AG04450 (cell line): Measurements from ENCODE around the gene MAPKAPK3. TPM values are rescaled to one million over a fixed set of nuclear protein-coding genes. Genes with fewer than 3 reads are reported as not detected.
A peak's percentile ranks its signal among the peaks of the same experiment; 100 is the strongest.

Source experiments
- CTCF ChIA-PET: fragments of 300-600, 350-600 bp; formaldehyde crosslinking; extraction: SDS; loops from one replicate; lab custom pipeline; 2022; ENCODE audit warnings: antibody characterized with exemption, inconsistent platforms; lab: Charles Lee
- POLR2A ChIA-PET: fragments of 350-600 bp; formaldehyde crosslinking; extraction: SDS; loops from one replicate; lab custom pipeline; 2021; ENCODE audit warnings: antibody characterized with exemption, inconsistent platforms; lab: Yijun Ruan, JAX
- DNase-seq: peaks from one replicate; pipeline ENCODE4 v3.0.0-alpha.2; 2011; ENCODE audit warnings: low read depth, low spot score
- H3K27ac ChIP-seq: one replicate; pipeline ENCODE4 v1.5.1; 2012; ENCODE audit warnings: low read depth, low read length, control low read depth
- H3K27me3 ChIP-seq: one replicate; pipeline ENCODE4 v1.6.0; 2012; ENCODE audit warnings: low read length; ENCODE audit not compliant: control insufficient read depth, insufficient read depth
- H3K4me3 ChIP-seq: 2 replicates; pipeline ENCODE4 v1.5.1; 2011; ENCODE audit warnings: mild to moderate bottlenecking, low read depth, low read length, control low read depth
- H3K9me3 ChIP-seq: 2 replicates; pipeline ENCODE4 v1.5.1; 2012; ENCODE audit warnings: low read length; ENCODE audit not compliant: control insufficient read depth, insufficient read depth
- polyA minus RNA-seq: library from RNA; depleted of rRNA, polyadenylated mRNA; stranded (reverse); fragments of >200 nt; gene quantifications from 2 replicates; pipeline ENCODE4 v1.2.3, GENCODE V29; 2011; rRNA and poly(A)+ RNA removed
- polyA plus RNA-seq: library from polyadenylated mRNA; depleted of rRNA; stranded (reverse); fragments of >200 nt; gene quantifications from 2 replicates; pipeline ENCODE4 v1.2.3, GENCODE V29; 2011; rRNA removed
- TF ChIP-seq, protein P1 (sequence below): IDR thresholded peaks from 2 replicates; pipeline ENCODE4 v1.5.1; 2011; ENCODE audit warnings: low read depth, low read length, control low read depth, inconsistent platforms

MAPKAPK3 gene
- 35.7 and 42.3 TPM in 2 replicates for polyA plus RNA-seq
- polyA minus RNA-seq = 32.2 and 38.3 TPM in 2 replicates

DNA sequence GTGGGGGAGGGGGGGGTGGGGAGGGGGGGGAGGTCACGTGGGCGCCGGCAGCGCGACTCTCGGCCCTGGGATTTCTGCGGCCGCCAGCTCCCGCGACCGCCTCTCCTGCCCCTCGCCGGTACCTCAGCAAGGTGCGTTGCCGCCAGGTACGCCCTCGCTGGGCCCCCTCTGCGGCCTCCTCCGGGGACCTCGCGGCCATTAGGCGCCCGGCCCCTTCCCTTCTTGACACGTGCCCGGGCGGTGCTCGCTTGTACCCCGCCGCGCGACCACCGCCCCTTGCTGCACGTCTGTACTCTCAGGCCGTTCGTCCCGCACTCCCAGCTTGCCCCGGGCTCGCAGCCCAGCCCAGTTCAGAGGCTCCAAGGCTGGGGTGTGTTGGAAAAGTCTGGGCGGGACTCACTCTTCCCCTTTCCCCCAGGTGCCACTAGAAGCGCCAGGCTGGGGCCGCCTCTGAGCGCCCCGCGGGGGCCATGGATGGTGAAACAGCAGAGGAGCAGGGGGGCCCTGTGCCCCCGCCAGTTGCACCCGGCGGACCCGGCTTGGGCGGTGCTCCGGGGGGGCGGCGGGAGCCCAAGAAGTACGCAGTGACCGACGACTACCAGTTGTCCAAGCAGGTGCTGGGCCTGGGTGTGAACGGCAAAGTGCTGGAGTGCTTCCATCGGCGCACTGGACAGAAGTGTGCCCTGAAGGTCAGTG, at the start of gene MAPKAPK3:
MAPKAPK3 (plus strand) TSS at position 56 of the 696 bp plus-strand sequence; CDS start at position 471, 415 bp downstream.
- ChIA-PET CTCF (interaction anchor here (0.6 to 12.3 kb wide), 23 partner anchors 10 to 1065 kb away, joined by 3 to 436 read pairs (median 10); partner anchors contain the start of genes C3orf18, HEMK1 and MANF), POLR2A (interaction anchor here (0.6 to 1.9 kb wide), 4 partner anchors 19 to 768 kb away, joined by 3 to 4 read pairs (median 3); partner anchors contain the start of genes HEMK1 and MANF)
- peaks cover 4% of the 10 kb centered on the region; the same call in 1 of the 2 replicates for H3K9me3 ChIP-seq
- no peak for DNase-seq
- no peaks in the 10 kb centered on the region for H3K27me3 ChIP-seq
- TF ChIP-seq, protein P1, sequence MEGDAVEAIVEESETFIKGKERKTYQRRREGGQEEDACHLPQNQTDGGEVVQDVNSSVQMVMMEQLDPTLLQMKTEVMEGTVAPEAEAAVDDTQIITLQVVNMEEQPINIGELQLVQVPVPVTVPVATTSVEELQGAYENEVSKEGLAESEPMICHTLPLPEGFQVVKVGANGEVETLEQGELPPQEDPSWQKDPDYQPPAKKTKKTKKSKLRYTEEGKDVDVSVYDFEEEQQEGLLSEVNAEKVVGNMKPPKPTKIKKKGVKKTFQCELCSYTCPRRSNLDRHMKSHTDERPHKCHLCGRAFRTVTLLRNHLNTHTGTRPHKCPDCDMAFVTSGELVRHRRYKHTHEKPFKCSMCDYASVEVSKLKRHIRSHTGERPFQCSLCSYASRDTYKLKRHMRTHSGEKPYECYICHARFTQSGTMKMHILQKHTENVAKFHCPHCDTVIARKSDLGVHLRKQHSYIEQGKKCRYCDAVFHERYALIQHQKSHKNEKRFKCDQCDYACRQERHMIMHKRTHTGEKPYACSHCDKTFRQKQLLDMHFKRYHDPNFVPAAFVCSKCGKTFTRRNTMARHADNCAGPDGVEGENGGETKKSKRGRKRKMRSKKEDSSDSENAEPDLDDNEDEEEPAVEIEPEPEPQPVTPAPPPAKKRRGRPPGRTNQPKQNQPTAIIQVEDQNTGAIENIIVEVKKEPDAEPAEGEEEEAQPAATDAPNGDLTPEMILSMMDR = no peak
- peak within 1 kb of the TSS; percentile 61 for H3K27ac ChIP-seq
- H3K4me3 ChIP-seq = peak within 1 kb of the TSS; percentile 84

DNA sequence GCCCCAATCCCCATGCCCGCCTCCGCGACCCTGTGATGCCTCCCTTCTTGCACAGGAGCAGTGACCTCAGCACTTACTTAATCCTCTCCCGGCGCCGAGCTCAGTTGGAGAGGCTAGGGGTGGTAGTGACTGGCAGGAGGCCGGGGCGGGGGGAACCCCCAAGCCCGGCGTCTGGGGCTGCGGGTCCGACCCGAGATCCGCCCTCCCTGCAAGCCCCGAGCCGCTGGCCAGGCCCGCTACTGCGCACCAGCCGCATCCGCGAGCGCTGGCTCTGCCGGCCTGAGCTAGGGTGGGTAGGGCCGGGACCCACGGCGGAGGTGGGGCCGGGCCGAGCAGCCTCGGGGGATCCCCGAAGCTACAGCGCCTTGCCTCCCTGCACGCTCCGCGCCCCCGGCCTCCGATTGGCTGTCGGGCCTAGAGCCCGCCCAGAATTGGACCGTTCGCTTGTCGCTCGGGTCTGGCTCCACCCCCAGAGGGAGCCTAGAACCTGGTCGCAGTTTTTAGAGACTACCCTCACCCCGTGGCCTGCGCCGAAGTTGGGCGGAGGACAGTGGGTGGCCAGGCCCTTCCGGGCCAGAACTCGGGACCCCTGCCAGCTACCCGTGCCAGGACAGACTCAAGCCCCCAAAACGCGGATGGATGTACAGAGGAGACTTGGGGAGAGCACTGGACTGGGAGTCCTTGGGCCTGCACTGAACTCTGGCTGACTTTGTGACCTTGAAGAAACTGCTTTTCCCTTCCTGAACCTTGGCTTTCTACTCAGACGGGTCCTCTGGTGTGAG, 49.4 kb upstream of the MAPKAPK3 start, which contains the start of gene C3orf18:
C3orf18 (minus strand) TSS at position 362 of the 782 bp plus-strand sequence. CDS start 2,048 bp downstream, outside the sequence.
- Histone ChIP-seq H3K27me3 (no peaks in the 10 kb centered on the region), H3K9me3 (no peaks in the 10 kb centered on the region), H3K4me3 (peak within 1 kb of the TSS; percentile 62), H3K27ac (peak within 1 kb of the TSS; percentile 31)
- ChIA-PET POLR2A (interaction anchor here (0.5 to 1.6 kb wide), 6 partner anchors 9 to 932 kb away, joined by 3 to 5 read pairs (median 4); partner anchors contain the start of genes CISH and DCAF1), CTCF (interaction anchor here (0.6 to 14.4 kb wide), 5 partner anchors 10 to 49 kb away, joined by 3 to 436 read pairs (median 8); partner anchors contain the start of genes CISH and MAPKAPK3)
- DNase-seq = peak; percentile 69
- TF ChIP-seq, protein P1 = no peak

DNA sequence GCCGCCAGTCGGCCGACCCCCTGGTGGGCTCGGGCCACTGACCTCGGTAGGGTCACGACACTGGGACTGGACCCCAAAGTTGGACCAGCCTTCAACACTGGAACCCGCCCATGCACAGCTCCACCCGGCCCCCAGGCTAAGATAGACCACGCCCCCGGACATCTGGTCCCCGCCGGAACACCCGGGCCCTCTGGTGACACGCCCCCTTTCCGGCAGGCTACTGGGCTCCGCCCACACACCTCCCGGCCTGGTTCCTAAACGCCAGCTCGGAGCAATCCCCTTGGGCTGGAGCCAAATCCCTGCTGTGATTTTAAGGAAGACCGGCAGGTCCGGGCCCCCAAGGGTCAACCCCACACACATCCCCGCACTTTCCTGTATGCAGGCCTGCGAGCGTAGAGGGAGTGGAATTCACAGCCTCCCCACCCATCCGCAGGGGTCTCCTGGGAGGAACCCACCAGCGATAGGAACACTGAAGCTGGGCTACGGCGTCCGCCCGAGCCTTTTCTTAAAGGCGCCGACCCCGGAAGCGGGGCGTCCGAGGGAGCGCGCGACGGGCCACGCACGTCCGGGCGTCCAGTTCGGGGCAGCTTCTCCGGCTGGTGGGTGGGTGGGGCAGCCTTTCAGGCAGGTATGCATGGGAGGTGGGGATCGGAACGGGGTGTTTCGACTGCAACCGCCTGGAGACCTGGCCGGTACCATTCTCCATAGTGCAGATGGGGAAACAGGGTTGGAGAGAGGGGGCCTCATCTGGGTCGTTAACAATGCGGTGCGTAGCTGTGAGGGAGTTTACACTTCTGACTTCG, 47.8 kb upstream of the MAPKAPK3 start, which contains the start of gene HEMK1:
HEMK1 (plus strand) TSS at position 576 of the 803 bp plus-strand sequence. CDS start 1,583 bp downstream, outside the sequence.
- H3K27me3 ChIP-seq = no peaks in the 10 kb centered on the region
- POLR2A ChIA-PET = interaction anchor here (0.5 to 4.1 kb wide), 14 partner anchors 8 to 1418 kb away, joined by 3 to 48 read pairs (median 4); partner anchors contain the start of genes CISH, CYB561D2, MANF and MAPKAPK3
- no peaks in the 10 kb centered on the region for H3K9me3 ChIP-seq
- TF ChIP-seq, protein P1 = no peak
- H3K27ac ChIP-seq = peak within 1 kb of the TSS; percentile 81
- peak within 1 kb of the TSS; percentile 99 for H3K4me3 ChIP-seq
- DNase-seq = peak; percentile 83
- CTCF ChIA-PET = interaction anchor here (0.7 to 14.4 kb wide), 3 partner anchors 33 to 222 kb away, joined by 4 to 436 read pairs (median 6); partner anchors contain the start of genes CISH and MAPKAPK3

DNA sequence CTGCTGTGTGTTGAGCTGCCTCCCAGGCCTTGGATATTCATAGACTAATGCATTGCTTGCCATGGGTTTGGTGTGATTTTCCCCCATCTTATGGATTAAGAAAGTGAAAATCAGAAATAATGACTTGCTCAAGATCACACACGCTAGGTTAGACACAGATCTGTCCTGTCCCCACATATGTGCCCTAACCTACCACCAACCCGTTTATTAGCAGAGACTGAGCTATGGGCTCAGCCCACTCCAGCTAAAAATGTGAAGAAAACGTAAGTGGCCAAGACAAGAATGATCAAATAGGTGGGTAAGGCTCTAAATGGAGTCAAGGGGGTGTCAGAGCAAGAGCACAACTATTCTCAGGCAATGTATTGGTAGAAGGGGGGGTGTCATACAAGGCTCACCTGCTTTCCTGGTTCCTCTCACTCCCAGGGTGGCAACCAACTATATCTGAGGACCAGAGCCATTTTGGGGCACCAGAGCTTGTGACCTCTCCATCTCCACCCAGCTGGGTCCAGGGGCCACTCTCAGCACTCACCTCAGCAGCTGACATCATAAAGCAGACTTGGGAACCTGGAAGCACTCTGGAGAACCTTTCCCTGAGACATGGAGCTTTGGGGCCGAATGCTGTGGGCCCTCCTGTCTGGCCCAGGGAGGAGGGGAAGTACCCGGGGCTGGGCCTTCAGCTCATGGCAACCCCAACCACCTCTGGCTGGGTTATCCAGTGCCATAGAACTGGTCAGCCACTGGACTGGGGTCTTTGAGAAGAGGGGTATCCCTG, 46.3 kb upstream of the MAPKAPK3 start:
- no peaks in the 10 kb centered on the region for H3K27me3 ChIP-seq
- DNase-seq = no peak
- ChIA-PET CTCF (interaction anchor here (0.6 to 14.4 kb wide), 9 partner anchors 8 to 875 kb away, joined by 4 to 436 read pairs (median 6); partner anchors contain the start of genes CISH and MAPKAPK3), POLR2A (interaction anchor here (0.6 to 4.1 kb wide), 5 partner anchors 8 to 1053 kb away, joined by 4 to 48 read pairs (median 11); partner anchors contain the start of gene CISH)
- TF ChIP-seq, protein P1 = no peak
- H3K4me3 ChIP-seq = peak overlapping the region; percentile 99
- no peaks in the 10 kb centered on the region for H3K9me3 ChIP-seq
- no peak overlapping the region for H3K27ac ChIP-seq
